Amniotic stem cell (primary cell): ENCODE data around the gene RGS10.

Experiments
- DNase-seq: peaks from one replicate; lab custom pipeline; 2025; lab: John Stamatoyannopoulos, UW

Gene RGS10

DNA sequence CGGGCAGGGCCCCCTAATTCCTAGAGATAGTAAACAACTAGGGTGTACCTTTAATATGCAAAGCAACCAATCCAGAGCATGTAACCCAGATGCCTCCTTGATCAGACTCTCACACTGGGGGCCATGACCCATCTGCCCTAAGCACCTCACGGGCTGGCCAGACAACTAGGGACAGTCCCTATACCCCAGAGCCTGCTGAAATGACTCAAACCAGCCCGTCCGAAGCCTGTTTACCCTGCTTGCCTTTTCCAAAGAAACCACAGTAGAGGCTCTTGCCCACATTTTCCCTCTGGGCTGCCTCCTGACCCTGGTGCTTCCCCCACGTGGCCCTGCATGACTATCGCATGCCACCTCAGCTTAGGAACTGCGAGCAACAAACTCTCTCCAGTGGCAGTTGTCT, 46.2 kb downstream of the RGS10 start:
- no peak for DNase-seq

DNA sequence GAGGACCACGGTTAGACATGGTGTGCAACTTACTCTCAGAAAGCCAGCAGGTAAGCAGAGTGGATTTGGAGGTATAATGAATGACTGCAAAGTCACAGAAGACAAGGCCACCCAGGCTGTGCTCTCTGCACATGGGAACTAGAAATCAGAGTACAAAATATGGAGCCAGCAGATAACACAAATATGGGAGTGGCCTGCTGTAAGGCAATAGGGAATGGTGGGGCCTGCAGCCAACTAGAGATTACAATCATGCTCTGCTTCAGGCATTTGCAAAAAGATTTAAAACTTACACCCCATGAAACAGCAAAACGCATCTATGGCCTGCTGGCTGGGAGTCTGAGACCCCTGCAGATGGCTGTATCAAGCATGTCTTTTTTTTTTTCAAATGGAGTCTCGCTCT, 47.0 kb downstream of the RGS10 start:
- DNase-seq = no peak

DNA sequence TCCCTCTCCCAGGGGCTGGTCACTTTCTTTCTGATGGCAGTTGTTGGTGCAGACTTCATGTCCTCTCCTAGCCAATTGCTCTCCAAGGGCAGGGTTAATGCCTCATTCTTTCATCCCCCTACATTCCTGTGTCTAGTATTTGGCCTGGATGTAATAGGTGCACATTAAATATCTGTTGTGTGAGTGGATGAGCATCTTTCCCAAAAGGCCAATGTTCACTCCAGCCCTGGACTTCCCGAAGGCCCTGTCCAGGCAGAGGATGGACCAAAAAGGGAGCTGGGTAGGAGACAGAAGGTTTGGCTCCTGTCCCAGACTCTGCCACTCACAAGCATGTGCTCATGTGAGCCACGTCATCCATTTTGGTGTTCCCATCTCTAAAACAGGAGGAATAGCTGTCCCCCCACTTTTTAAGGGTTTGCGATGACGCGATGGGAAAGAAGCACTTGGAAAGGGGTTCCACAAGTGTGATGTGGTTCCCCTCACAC, 47.5 kb downstream of the RGS10 start:
- no peak for DNase-seq

DNA sequence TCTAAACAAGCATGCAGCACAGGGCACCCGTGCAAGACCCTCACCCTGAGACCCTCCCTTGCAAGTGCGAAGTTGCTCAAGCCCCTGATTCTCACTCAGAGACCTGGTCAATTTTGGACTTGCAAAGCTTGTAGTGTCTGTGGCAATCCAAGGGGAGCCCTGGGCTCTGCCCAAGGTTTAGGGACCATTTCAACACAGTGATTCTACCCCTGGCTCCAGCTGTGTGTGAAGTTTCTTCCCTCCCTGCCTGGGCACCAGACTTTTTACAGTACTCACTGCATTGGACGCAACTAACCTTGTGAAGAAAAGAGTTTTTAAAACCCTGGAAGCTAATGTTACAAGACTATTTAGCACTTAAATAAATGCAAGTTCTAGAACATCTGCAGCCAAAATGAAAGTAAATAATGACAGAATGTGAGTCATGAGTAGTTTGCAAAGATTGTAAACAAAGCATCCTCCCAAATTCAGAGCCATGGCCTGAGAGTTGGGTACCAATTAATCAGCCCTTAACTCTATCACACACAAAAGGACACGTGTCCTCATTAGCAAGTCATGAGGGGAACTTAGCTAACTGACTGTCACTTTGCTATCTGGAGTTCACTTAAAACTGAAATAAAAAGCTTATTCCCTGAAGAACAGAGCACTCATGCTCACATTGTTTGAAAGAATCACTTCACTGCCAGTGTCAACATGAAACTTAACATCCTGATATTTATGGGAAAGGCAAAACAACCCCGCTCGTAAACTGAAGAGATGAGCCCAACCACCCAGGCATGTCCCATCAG, 48.1 kb downstream of the RGS10 start:
- no peak for DNase-seq

- DNase-seq = no peak
Observed at GRCh38 chr10:119493155-119493554, 49.4 kb downstream of the RGS10 start.

GRCh38 chr10:119491966-119492757, 50.4 kb downstream of the RGS10 start:
- DNase-seq = no peak

GRCh38 chr10:119489991-119490326, 52.6 kb downstream of the RGS10 start:
- DNase-seq = no peak

- DNase-seq = no peak
Observed at GRCh38 chr10:119488675-119489074, 53.8 kb downstream of the RGS10 start.

- no peak for DNase-seq
Observed at GRCh38 chr10:119483839-119484238, 58.7 kb downstream of the RGS10 start.

DNA sequence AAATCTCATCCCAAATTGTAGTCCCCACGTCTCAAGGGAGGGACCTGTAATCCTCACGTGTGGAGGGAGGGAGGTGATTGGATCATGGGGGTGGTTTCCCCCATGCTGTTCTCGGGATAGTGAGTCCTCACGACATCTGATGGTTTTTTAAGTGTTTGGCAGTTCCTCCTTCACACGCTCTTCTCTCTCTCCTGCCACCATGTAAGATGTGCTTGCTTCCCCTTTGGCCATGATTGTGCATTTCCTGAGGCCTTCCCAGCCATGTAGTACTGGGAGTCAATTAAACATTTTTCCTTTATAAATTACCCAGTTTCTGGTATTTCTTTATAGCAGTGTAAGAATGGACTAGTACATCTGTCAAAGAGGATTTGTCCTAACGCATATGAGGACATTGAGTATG, 59.5 kb downstream of the RGS10 start:
- no peak for DNase-seq

DNA sequence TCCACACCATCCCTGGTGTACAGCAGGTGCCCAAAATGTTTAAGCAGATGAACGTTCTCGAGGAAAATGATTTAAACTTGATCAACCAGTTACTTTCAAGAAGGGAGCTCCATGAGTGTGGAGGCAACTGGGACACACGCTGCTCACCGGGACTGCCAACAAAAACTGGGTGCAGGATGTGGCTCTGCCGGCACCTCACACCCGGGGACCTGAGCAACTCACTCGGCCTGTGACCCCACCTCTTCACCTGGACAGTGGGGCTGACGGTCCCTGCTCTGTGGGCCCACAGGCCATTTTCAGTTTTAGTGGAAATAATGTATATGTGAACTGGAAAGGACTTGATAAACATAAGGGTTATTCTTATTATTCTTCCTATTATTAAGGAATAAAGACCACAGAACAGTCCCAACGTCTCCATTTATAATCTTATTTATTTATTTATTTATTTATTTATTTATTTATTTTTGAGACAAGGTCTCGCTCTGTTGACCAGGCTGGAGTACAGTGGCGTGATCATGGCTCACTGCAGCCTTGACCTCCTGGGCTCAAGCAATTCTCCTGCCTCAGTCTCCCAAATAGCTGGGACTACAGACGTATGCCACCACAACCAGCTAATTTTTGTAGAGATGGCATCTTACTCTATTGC, 60.6 kb downstream of the RGS10 start:
- no peak for DNase-seq

DNA sequence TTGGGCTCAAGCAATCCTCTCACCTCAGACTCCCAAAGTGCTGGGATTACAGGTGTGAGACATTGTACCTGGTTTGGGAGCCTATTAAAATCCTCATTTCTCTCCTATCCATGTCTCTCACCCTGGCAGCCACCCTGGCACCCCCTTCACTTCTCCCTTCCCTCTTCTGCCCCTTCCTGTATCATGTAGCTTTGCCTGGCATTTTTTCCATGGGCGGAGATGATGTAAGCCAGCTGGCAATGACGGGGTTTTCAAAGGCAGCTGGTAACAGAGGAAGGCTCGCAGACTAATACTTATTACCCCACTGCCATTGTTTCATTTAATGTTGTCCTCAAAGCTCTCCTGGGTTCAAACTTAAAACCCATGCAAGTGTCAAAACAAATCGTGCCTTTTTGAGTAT, 61.9 kb downstream of the RGS10 start:
- DNase-seq = no peak

DNA sequence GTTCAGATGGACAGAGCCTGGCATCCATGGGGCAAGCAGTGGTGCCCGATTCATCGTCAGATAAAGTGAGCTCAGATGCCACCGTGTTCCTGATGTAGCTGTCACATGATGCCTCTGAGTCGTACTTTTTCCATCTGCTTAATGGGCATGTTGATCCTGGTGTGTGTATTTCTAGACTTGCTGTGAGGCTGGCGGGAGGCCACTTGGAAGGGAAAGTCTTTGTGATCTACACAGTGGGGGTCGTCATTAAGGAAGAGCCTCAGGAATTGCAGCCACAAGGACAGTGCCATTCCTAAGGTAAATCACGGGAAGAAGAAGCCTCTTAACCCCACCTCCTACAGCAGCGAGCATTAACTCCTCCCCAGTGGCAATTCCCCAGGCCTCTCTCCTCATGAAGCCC, 63.0 kb downstream of the RGS10 start:
- no peak for DNase-seq

GRCh38 chr10:119478811-119479341, 63.6 kb downstream of the RGS10 start:
- DNase-seq = no peak

- no peak for DNase-seq
Observed at GRCh38 chr10:119478111-119478802, 64.3 kb downstream of the RGS10 start.

GRCh38 chr10:119477444-119477843, 65.1 kb downstream of the RGS10 start:
- no peak for DNase-seq

GRCh38 chr10:119474606-119475005, 67.9 kb downstream of the RGS10 start:
- DNase-seq = no peak

- no peak for DNase-seq
Observed at GRCh38 chr10:119473771-119474170, 68.7 kb downstream of the RGS10 start.

- no peak for DNase-seq
Observed at GRCh38 chr10:119470920-119471702, 71.4 kb downstream of the RGS10 start.

- DNase-seq = no peak
Observed at GRCh38 chr10:119469846-119470245, 72.7 kb downstream of the RGS10 start.

DNA sequence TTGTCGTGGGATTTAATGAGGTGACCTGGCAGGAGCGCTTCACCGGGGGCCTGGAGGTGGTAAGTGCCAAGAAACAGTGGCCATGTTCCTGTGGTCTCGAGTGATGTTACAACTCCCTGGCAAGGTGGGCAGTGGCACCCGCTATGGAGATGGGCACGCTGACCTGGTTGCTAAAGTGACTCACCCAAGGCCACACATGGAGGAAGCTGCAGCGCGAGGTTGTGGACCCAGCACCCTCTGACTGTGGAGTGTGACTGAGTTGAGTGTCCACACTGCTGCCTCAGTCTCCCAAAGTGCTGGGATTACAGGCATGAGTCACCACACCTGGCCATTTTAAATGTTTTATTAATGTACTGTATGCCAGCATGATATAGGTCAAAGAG, 73.2 kb downstream of the RGS10 start:
- no peak for DNase-seq
